HEK293T (cell line): Measurements from ENCODE around the gene ADD1.

Experiments used
- CTCF ChIA-PET: fragments of 350-600 bp; formaldehyde crosslinking; extraction: SDS; loops from one replicate; lab custom pipeline; 2021; ENCODE audit warnings: antibody characterized with exemption, inconsistent platforms; lab: Yijun Ruan, JAX
- POLR2A ChIA-PET: fragments of 350-600 bp; formaldehyde crosslinking; extraction: SDS; loops from one replicate; lab custom pipeline; 2020; ENCODE audit warnings: antibody characterized with exemption, inconsistent platforms; lab: Yijun Ruan, JAX
- DNase-seq: peaks from one replicate; pipeline ENCODE4 v3.0.0; 2012; ENCODE audit warnings: mixed read lengths; ENCODE audit errors: extremely low spot score
- ARNT ChIP-seq: fragments of 450-650 bp; IDR thresholded peaks from 2 replicates; pipeline ENCODE4 v1.6.1; 2017; ENCODE audit warnings: mild to moderate bottlenecking
- BHLHE40 ChIP-seq: fragments of 450-650 bp; IDR thresholded peaks from 2 replicates; pipeline ENCODE4 v1.6.1; 2016; ENCODE audit warnings: mild to moderate bottlenecking, moderate library complexity, borderline replicate concordance
- CTBP1 ChIP-seq: fragments of 450-650 bp; IDR thresholded peaks from 2 replicates; pipeline ENCODE4 v1.6.1; 2016; ENCODE audit warnings: borderline replicate concordance
- ELF4 ChIP-seq: fragments of 450-650 bp; IDR thresholded peaks from 2 replicates; pipeline ENCODE4 v1.6.1; 2017; ENCODE audit warnings: antibody characterized with exemption
- FOXA1 ChIP-seq: fragments of 450-650 bp; IDR thresholded peaks from 2 replicates; pipeline ENCODE4 v1.6.1; 2016; ENCODE audit warnings: mild to moderate bottlenecking
- FOXK2 ChIP-seq: fragments of 450-650 bp; IDR thresholded peaks from 2 replicates; pipeline ENCODE4 v1.6.1; 2016; ENCODE audit warnings: mild to moderate bottlenecking
- FOXM1 ChIP-seq: fragments of 450-650 bp; IDR thresholded peaks from 2 replicates; pipeline ENCODE4 v1.6.1; 2017; ENCODE audit warnings: mild to moderate bottlenecking, borderline replicate concordance
- HDGF ChIP-seq: fragments of 450-650 bp; IDR thresholded peaks from 2 replicates; pipeline ENCODE4 v1.6.1; 2017; ENCODE audit warnings: antibody characterized with exemption, borderline replicate concordance
- L3MBTL2 ChIP-seq: fragments of 450-650 bp; conservative IDR thresholded peaks from 2 replicates; pipeline ENCODE4 v1.6.1; 2016; ENCODE audit warnings: mild to moderate bottlenecking
- LEF1 ChIP-seq: fragments of 450-650 bp; IDR thresholded peaks from 2 replicates; pipeline ENCODE4 v1.6.1; 2017; ENCODE audit warnings: mild to moderate bottlenecking, borderline replicate concordance
- NFRKB ChIP-seq: fragments of 450-650 bp; IDR thresholded peaks from 2 replicates; pipeline ENCODE4 v1.6.1; 2016; ENCODE audit warnings: mild to moderate bottlenecking, moderate library complexity
- SP1 ChIP-seq: fragments of 450-650 bp; IDR thresholded peaks from 2 replicates; pipeline ENCODE4 v1.6.1; 2017
- SUZ12 ChIP-seq: fragments of 450-650 bp; IDR thresholded peaks from 2 replicates; pipeline ENCODE4 v1.6.1; 2016; ENCODE audit warnings: mild to moderate bottlenecking
- TARDBP ChIP-seq: fragments of 450-650 bp; IDR thresholded peaks from 2 replicates; pipeline ENCODE4 v1.6.1; 2016
- ZNF384 ChIP-seq: fragments of 450-650 bp; IDR thresholded peaks from 2 replicates; pipeline ENCODE4 v1.6.1; 2016
- TF ChIP-seq, protein P1 (sequence below): fragments of 450-650 bp; IDR thresholded peaks from 2 replicates; pipeline ENCODE4 v1.6.1; 2016

ADD1 gene

DNA sequence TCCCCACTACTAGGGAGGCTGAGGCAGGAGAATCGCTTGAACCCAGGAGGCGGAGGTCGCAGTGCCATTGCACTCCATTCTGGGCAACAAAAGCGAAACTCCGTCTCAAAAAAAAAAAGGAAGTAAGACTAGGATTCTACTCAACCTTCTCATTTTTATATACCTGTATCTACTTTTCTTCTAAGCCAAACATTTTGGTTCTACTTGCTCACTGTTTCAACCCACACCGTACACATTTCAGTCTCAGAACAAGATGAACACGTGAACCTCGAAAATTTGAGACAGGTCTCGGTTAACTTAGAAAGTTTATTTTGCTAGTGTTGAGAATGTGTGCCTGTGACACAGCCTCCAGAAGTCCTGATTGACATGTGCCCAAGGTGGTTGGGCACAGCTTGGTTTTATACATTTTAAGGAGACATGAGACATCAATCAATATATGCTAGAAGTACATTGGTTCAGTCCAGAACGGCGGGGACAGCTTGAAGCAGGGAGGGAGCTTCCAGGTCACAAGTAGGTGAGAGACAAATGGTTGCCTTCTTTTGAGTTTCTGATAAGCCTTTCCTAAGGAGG is 3.7 kb downstream of the ADD1 start:
- CTCF ChIA-PET: interaction anchor here (1.3 kb wide), 1 partner anchor 15 kb away, joined by 4 read pairs; no protein-coding TSS in a partner anchor
- no peak for DNase-seq
- POLR2A ChIA-PET: interaction anchor here (1.2 kb wide), 1 partner anchor 10 kb away, joined by 4 read pairs; no protein-coding TSS in a partner anchor
- TF ChIP-seq HDGF (no peak), TARDBP (no peak), L3MBTL2 (no peak), LEF1 (no peak), ARNT (no peak), BHLHE40 (no peak), FOXK2 (no peak)
- TF ChIP-seq, protein P1, sequence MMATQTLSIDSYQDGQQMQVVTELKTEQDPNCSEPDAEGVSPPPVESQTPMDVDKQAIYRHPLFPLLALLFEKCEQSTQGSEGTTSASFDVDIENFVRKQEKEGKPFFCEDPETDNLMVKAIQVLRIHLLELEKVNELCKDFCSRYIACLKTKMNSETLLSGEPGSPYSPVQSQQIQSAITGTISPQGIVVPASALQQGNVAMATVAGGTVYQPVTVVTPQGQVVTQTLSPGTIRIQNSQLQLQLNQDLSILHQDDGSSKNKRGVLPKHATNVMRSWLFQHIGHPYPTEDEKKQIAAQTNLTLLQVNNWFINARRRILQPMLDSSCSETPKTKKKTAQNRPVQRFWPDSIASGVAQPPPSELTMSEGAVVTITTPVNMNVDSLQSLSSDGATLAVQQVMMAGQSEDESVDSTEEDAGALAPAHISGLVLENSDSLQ: peak; percentile 76

DNA sequence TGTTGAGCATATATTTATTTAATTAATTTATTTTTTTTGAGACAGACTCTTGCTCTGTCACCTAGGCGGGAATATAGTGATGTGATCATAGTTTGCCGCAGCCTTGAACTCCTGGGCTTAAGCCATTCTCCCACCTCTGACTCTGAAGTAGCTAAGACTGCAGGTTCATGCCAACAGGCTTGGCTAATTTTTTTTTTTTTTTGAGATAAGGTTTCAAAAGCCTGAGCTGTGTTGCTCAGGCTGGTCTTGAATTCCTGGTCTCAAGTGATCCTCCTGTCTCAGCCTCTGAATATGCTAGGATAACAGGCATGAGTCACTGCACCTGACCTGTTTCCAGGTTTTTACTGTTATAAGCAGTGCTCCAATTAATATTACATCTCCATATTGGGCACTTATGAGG is 4.8 kb downstream of the ADD1 start:
- POLR2A ChIA-PET: interaction anchor here (1.2 kb wide), 1 partner anchor 9 kb away, joined by 4 read pairs; no protein-coding TSS in a partner anchor
- TF ChIP-seq NFRKB: no peak
- TF ChIP-seq FOXK2: no peak
- no peak for TF ChIP-seq CTBP1
- TF ChIP-seq ELF4: no peak
- DNase-seq: no peak
- CTCF ChIA-PET: interaction anchor here (0.6 to 1.3 kb wide), 2 partner anchors 14 to 208 kb away, joined by 3 to 4 read pairs; no protein-coding TSS in a partner anchor

DNA sequence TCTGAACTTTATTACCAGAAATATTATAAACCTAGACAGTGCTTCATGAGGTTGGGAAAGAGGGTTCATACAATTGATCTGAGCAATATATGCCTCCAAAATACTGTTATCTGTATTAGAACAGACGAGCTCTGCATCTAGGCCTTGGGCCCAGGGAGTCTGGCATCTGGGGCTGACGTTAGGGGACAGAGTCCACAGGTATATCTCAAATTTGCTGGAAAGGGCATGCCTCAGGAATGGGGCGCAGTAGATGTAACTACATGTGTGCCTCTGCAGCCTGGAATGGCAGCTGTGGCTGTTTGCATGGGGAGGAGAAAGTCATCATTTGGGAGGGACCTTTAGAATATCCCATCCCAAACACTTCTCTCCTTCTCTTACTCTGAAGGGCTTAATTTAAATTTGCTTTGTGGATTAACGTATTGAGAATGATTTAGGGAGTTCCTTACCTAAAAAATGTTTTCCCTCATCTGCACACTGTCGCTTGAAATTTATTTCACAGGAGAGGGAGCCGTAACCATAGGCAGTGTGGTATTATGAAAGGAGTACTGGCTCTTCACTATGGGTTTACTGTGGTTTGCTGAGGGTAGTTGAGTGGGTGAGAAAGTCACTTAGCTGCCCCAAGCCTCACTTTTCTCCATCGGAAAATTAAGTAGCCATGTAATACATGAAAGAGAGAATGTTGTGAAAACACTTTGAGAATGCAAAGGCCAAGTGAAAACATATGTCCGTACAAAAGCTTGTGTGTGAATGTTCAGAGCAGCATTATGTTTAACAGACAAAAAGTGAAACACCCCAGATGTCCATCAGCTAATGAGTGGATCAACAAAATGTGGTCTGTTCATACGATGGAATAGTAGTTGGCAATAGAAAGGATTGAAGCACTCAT is 5.9 kb downstream of the ADD1 start:
- ChIA-PET POLR2A (interaction anchor here (0.6 to 1.7 kb wide), 2 partner anchors 11 to 42 kb away, joined by 4 to 6 read pairs; no protein-coding TSS in a partner anchor), CTCF (interaction anchor here (0.6 kb wide), 1 partner anchor 39 kb away, joined by 3 read pairs; no protein-coding TSS in a partner anchor)
- TF ChIP-seq ARNT (no peak), ELF4 (no peak), HDGF (no peak), BHLHE40 (no peak), FOXM1 (no peak), TARDBP (no peak), NFRKB (no peak), SP1 (no peak), FOXK2 (no peak), ZNF384 (no peak), SUZ12 (no peak), LEF1 (no peak), CTBP1 (no peak), FOXA1 (no peak), L3MBTL2 (no peak)
- TF ChIP-seq, protein P1: no peak
- DNase-seq: no peak

DNA sequence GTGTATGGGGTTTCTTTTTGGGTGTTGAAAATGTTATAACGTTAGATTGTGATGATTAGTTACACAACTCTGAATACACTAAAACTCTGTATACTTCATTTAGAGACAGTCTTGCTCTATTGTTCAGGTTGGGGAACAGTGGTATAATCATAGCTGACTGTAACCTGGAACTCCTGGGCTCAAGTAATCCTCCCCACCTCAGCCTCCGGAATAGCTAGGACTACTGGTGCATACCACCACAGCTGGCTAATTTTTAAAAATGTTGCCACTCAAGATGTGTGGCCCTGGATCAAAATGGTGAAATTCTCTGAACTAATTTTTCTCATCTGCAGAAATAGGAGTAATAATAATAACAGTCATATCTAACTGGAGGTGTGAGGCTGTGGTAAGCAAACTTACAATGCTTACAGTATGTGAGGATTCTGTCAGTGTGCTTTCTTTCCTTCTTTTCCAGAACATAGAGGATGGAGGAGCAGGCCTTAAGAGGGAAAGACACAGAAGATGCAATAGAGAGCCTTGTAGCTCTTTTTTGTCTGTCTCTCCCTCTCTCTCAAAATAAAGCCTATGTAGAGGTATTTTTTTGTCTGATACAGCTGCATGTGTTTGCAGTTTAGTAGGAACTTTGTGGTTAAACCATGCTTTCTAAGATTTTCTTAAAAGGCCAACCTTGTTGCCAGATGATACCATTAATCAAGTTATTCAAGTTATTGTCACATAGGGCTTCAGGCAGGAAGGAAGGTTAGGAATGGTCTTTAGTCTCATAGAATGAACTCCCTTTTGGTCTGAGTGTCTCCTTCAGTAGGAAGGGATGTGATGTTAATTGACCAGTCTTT is 7.5 kb downstream of the ADD1 start:
- no peak for TF ChIP-seq HDGF
- TF ChIP-seq, protein P1: no peak
- TF ChIP-seq LEF1: no peak
- ChIA-PET CTCF (interaction anchor here (1.1 kb wide), 1 partner anchor 10 kb away, joined by 7 read pairs; no protein-coding TSS in a partner anchor), POLR2A (interaction anchor here (1.7 kb wide), 1 partner anchor 9 kb away, joined by 6 read pairs; no protein-coding TSS in a partner anchor)
- DNase-seq: no peak

DNA sequence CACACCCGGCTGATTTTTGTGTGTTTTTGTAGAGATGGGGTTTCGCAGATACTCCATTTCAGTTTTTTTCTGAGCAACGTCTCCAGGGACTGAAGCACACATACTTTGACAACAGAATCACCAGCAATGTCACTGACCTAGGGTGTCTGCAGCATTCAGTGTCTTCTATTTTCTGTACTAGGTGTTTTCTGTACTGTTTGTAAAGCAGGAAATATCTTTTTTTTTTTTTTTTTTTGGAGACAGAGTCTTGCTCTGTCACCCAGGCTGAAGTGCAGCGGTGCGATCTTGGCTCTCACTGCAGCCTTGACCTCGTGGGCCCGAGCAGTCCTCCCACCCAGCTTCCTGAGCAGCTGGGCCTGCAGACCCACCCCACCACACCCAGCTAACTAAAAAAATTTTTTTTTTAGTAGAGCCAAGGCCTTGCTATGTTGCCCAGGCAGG is 8.9 kb downstream of the ADD1 start:
- TF ChIP-seq ARNT (no peak), FOXM1 (no peak), NFRKB (no peak), L3MBTL2 (no peak), LEF1 (no peak), CTBP1 (no peak)
- ChIA-PET POLR2A (no interaction called here), CTCF (no interaction called here)
- no peak for DNase-seq
